IMR-90 (cell line): Measurements from ENCODE around the gene KANK3. TPM values are rescaled to one million over a fixed set of nuclear protein-coding genes. Genes with fewer than 3 reads are reported as not detected.
"Not testable (repeated sequence)": the region's sequence is repeated elsewhere in the genome, so short reads cannot be mapped to it uniquely, and the experiment has no call there.

Experiments used
- ATAC-seq: fragments of 200-7000 bp; cut with Tn5 transposase; 2 replicates; pipeline ENCODE4 v1.9.1; 2020; ENCODE audit warnings: low read depth, mild to moderate bottlenecking, moderate library complexity
- BruUV-seq: library from RNA; stranded (reverse); fragments of 400-500 nt; replicated peaks from 2 replicates; lab custom pipeline; 2021; lab: Mats Ljungman, UMichigan
- CTCF ChIA-PET: fragments of 300-600 bp; formaldehyde crosslinking; extraction: SDS; loops from one replicate; lab custom pipeline; 2021; ENCODE audit warnings: antibody characterized with exemption; lab: Yijun Ruan, JAX
- POLR2A ChIA-PET: fragments of 300-600 bp; sonication (Branson Sonifier 250); formaldehyde crosslinking; loops from one replicate; lab custom pipeline; 2022; ENCODE audit warnings: antibody characterized with exemption; ENCODE audit not compliant: unreplicated experiment; lab: Charles Lee
- DNase-seq: peaks from one replicate; pipeline ENCODE4 v3.0.0; 2013
- H2AFZ ChIP-seq: replicated peaks from 2 replicates; pipeline ENCODE3; 2013; ENCODE audit warnings: low read length, mild to moderate bottlenecking; ENCODE audit not compliant: poor library complexity
- H2AK5ac ChIP-seq: 2 replicates; pipeline ENCODE4 v1.6.1; 2013; ENCODE audit warnings: low read depth, low read length, inconsistent platforms
- H2AK9ac ChIP-seq: replicated peaks from 2 replicates; pipeline ENCODE3; 2013; ENCODE audit warnings: mild to moderate bottlenecking, low read depth, low read length, moderate library complexity; ENCODE audit not compliant: poor library complexity
- H2BK120ac ChIP-seq: 2 replicates; pipeline ENCODE4 v1.6.1; 2013; ENCODE audit warnings: low read depth, low read length, inconsistent platforms
- H2BK15ac ChIP-seq: 3 replicates; pipeline ENCODE4 v1.6.1; 2013; ENCODE audit warnings: low read depth, low read length, inconsistent platforms
- H2BK20ac ChIP-seq: 2 replicates; pipeline ENCODE4 v1.6.1; 2013; ENCODE audit warnings: low read depth, mild to moderate bottlenecking, inconsistent platforms, low read length, moderate library complexity
- H2BK5ac ChIP-seq: 2 replicates; pipeline ENCODE4 v1.6.1; 2013; ENCODE audit warnings: mild to moderate bottlenecking, low read depth, low read length, inconsistent platforms; ENCODE audit not compliant: poor library complexity, severe bottlenecking
- H3K14ac ChIP-seq: replicated peaks from 2 replicates; pipeline ENCODE4 v1.6.1; 2013; ENCODE audit warnings: low read depth, low read length, inconsistent platforms
- H3K18ac ChIP-seq: 2 replicates; pipeline ENCODE4 v1.6.1; 2013; ENCODE audit warnings: low read depth, low read length, control low read depth
- H3K23ac ChIP-seq: 2 replicates; pipeline ENCODE4 v1.6.1; 2013; ENCODE audit warnings: low read depth, low read length, inconsistent platforms
- H3K27ac ChIP-seq: 2 replicates; pipeline ENCODE4 v1.5.1; 2013; ENCODE audit warnings: mild to moderate bottlenecking, control low read depth, low read length; ENCODE audit not compliant: insufficient read depth
- H3K27me3 ChIP-seq: 2 replicates; pipeline ENCODE4 v1.6.1; 2013; ENCODE audit warnings: low read length; ENCODE audit not compliant: control insufficient read depth, insufficient read depth
- H3K36me3 ChIP-seq: 2 replicates; pipeline ENCODE4 v1.6.1; 2013; ENCODE audit warnings: low read length, mixed read lengths; ENCODE audit not compliant: control insufficient read depth, insufficient read depth
- H3K4ac ChIP-seq: 2 replicates; pipeline ENCODE4 v1.6.1; 2013; ENCODE audit warnings: low read depth, low read length, inconsistent platforms
- H3K4me1 ChIP-seq: 2 replicates; pipeline ENCODE4 v1.6.1; 2013; ENCODE audit warnings: low read length, mixed read lengths; ENCODE audit not compliant: control insufficient read depth, insufficient read depth
- H3K4me2 ChIP-seq: 2 replicates; pipeline ENCODE4 v1.6.1; 2013; ENCODE audit warnings: low read depth, mild to moderate bottlenecking, control low read depth, low read length, moderate library complexity
- H3K4me3 ChIP-seq: 2 replicates; pipeline ENCODE4 v1.5.1; 2013; ENCODE audit warnings: low read depth, mild to moderate bottlenecking, control low read depth, low read length, moderate library complexity; ENCODE audit not compliant: insufficient read depth
- H3K56ac ChIP-seq: 2 replicates; pipeline ENCODE4 v1.6.1; 2013; ENCODE audit warnings: low read length, inconsistent platforms; ENCODE audit not compliant: insufficient read depth; ENCODE audit errors: extremely low read depth
- H3K79me1 ChIP-seq, 2 experiments: 2 replicates each; pipeline ENCODE4 v1.6.1; 2013; ENCODE audit warnings: low read length in 2 of 2, inconsistent platforms in 1 of 2, low read depth in 1 of 2
- H3K9ac ChIP-seq: 2 replicates; pipeline ENCODE4 v1.6.1; 2013; ENCODE audit warnings: low read depth, low read length, control low read depth
- H3K9me1 ChIP-seq: 2 replicates; pipeline ENCODE4 v1.6.1; 2013; ENCODE audit warnings: low read length, inconsistent platforms; ENCODE audit not compliant: insufficient read depth
- H3K9me3 ChIP-seq: 2 replicates; pipeline ENCODE4 v1.6.1; 2013; ENCODE audit warnings: low read length; ENCODE audit not compliant: control insufficient read depth, insufficient read depth
- H4K20me1 ChIP-seq: 2 replicates; pipeline ENCODE4 v1.6.1; 2013; ENCODE audit warnings: low read length, inconsistent platforms; ENCODE audit not compliant: insufficient read depth
- H4K5ac ChIP-seq: 2 replicates; pipeline ENCODE4 v1.6.1; 2013; ENCODE audit warnings: mild to moderate bottlenecking, low read depth, low read length, control low read depth
- H4K8ac ChIP-seq, 2 experiments: 2 replicates each; pipeline ENCODE4 v1.6.1; 2013; ENCODE audit warnings: low read depth in 2 of 2, low read length in 2 of 2, control low read depth in 1 of 2, inconsistent platforms in 1 of 2
- H4K91ac ChIP-seq: 2 replicates; pipeline ENCODE4 v1.6.1; 2013; ENCODE audit warnings: low read depth, low read length, inconsistent platforms; ENCODE audit not compliant: insufficient read depth
- CTCF ChIP-seq: conservative IDR thresholded peaks from 2 replicates; pipeline ENCODE4 v1.5.1; 2012; ENCODE audit warnings: mild to moderate bottlenecking, low read depth, low read length, improper control_type of control experiment
- MXI1 ChIP-seq: IDR thresholded peaks from 2 replicates; pipeline ENCODE4 v1.6.1; 2012; ENCODE audit warnings: low read depth, mild to moderate bottlenecking, low read length, moderate library complexity, borderline replicate concordance
- WGBS, 2 experiments: methylation state at CpG; one replicate each; pipeline versions ENCODE4 v1.1.5 to v1.1.7; 2013; ENCODE audit warnings: missing lambda C conversion rate in 2 of 2; ENCODE audit not compliant: insufficient read length in 1 of 2; ENCODE audit errors: extremely low coverage in 2 of 2; 5-methylcytosine and 5-hydroxymethylcytosine counted together
- dilution Hi-C: fragments of 300-500 bp; cut with HindIII; formaldehyde crosslinking; loops from one replicate; pipeline ENCODE4 v1.14.3; 2018; ENCODE audit warnings: low sequenced_read_pairs; ENCODE audit not compliant: unreplicated experiment
- in situ Hi-C: fragments of 300-500 bp; cut with MboI; formaldehyde crosslinking; loops from 3 replicates; pipeline ENCODE4 v1.14.3; 2019; ENCODE audit warnings: low sequenced_read_pairs, inconsistent platforms, mixed read lengths
- intact Hi-C: fragments of 100-400 bp; cut with micrococcal nuclease; formaldehyde crosslinking; loops from 2 replicates; pipeline ENCODE4 v1.10.0; 2022
- polyA plus RNA-seq, 3 experiments: library from polyadenylated mRNA; depleted of rRNA; stranded (reverse); fragments of >200 nt; gene quantifications; 2 replicates each; pipeline ENCODE4 v1.2.3, GENCODE V29; 2012; ENCODE audit warnings: low replicate concordance in 1 of 3
- total RNA-seq: library from RNA; depleted of rRNA; stranded (reverse); fragments of >200 nt; gene quantifications from 2 replicates; pipeline ENCODE4 v1.2.3, GENCODE V29; 2012

The KANK3 gene
- total and polyA plus RNA-seq, 2 of the 4 experiments (the other 2 are of a cell fraction): 0.07 TPM; not detected in 1

GRCh38 chr19:8316351-8317125 lies 26.5 kb downstream of the KANK3 start:
- Histone ChIP-seq H3K79me1 (peaks cover 15 to 23% of the 10 kb centered on the region in 2 experiments; a peak in 3 of 4 replicates), H3K56ac (no peak overlapping the region), H4K20me1 (no peaks in the 10 kb centered on the region), H2BK15ac (no peak overlapping the region), H3K9me1 (no peaks in the 10 kb centered on the region), H3K27ac (no peak overlapping the region), H3K18ac (no peak overlapping the region), H3K4ac (no peak overlapping the region), H3K27me3 (no peaks in the 10 kb centered on the region), H2AK9ac (no peak overlapping the region), H3K14ac (no peak overlapping the region), H2BK5ac (no peak overlapping the region), H4K5ac (no peak overlapping the region), H2AFZ (no peak overlapping the region), H3K23ac (no peak overlapping the region), H4K8ac (no peak overlapping the region), H2BK120ac (no peak overlapping the region), H3K4me1 (peaks cover 2% of the 10 kb centered on the region; the same call in 1 of the 2 replicates), H3K4me2 (no peak overlapping the region), H2AK5ac (no peak overlapping the region), H3K9me3 (no peaks in the 10 kb centered on the region), H4K91ac (no peak overlapping the region), H3K36me3 (peaks cover 21% of the 10 kb centered on the region), H2BK20ac (no peak overlapping the region), H3K9ac (no peak overlapping the region), H3K4me3 (no peak overlapping the region)
- ChIA-PET POLR2A (no interaction called here), CTCF (no interaction called here)
- dilution Hi-C loops (no loop called here), intact Hi-C loops (no loop called here), in situ Hi-C loops (no loop called here)
- WGBS, 2 experiments: 59% methylated on average over 2 of the region's 14 CpGs; no CpG with 5 or more reads in 1 of the 2 experiments
- TF ChIP-seq MXI1: no peak
- TF ChIP-seq CTCF: no peak
- BruUV-seq: no TSS peak
- ATAC-seq (no peak), DNase-seq (no peak)

- ATAC-seq, H3K4me2 ChIP-seq, H3K4me1 ChIP-seq, H4K5ac ChIP-seq, H3K4ac ChIP-seq, H2BK5ac ChIP-seq, H3K27ac ChIP-seq, H3K23ac ChIP-seq, H3K9me1 ChIP-seq, H2BK120ac ChIP-seq, DNase-seq, H2BK20ac ChIP-seq, H3K27me3 ChIP-seq, H3K9ac ChIP-seq, H3K9me3 ChIP-seq, H4K8ac ChIP-seq, H2BK15ac ChIP-seq, H2AK9ac ChIP-seq, H3K18ac ChIP-seq, H3K56ac ChIP-seq, H2AK5ac ChIP-seq, intact Hi-C loops, POLR2A ChIA-PET, H3K14ac ChIP-seq, H4K20me1 ChIP-seq, dilution Hi-C loops, BruUV-seq, in situ Hi-C loops, H4K91ac ChIP-seq, H3K4me3 ChIP-seq, H2AFZ ChIP-seq: not testable (repeated sequence)
- Histone ChIP-seq H3K79me1 (peaks cover 5 to 12% of the 10 kb centered on the region in 2 experiments; a peak in 3 of 4 replicates), H3K36me3 (peaks cover 29% of the 10 kb centered on the region)
- no CpG with 5 or more reads among the region's 11 CpGs for WGBS, 2 experiments
- CTCF ChIA-PET: interaction anchor here (0.6 kb wide), 1 partner anchor 792 kb away, joined by 3 read pairs; no protein-coding TSS in a partner anchor
Measured at GRCh38 chr19:8314981-8315640, 28.0 kb downstream of the KANK3 start.
